HG03342 (cell line): ENCODE results near the gene KCNJ2.

ENCODE experiments used
- ATAC-seq: cut with Tn5 transposase; IDR thresholded peaks from one replicate; pipeline ENCODE4 v1.9.1; 2021; ENCODE audit warnings: mild to moderate bottlenecking, moderate library complexity; ENCODE audit not compliant: unreplicated experiment

Gene KCNJ2

DNA sequence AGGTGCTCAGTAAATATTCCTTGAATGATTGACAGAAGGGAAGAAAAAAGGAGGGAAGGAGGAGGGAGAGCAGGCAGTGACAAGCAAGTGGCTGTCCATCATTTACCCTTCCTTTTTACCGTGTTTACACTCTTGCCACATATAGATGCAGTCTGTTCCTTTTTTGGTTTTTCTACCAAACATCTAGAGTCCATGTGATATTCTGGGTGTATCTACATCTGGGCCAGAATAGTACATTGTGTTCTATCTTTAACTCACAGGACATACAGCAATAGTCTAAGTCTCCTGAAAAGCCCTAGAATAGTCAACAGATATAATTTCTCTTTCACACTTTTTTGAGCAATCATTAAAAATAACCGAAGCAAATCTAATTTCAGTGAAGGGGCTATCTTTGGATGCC lies 33.5 kb downstream of the KCNJ2 start:
- no peak for ATAC-seq

DNA sequence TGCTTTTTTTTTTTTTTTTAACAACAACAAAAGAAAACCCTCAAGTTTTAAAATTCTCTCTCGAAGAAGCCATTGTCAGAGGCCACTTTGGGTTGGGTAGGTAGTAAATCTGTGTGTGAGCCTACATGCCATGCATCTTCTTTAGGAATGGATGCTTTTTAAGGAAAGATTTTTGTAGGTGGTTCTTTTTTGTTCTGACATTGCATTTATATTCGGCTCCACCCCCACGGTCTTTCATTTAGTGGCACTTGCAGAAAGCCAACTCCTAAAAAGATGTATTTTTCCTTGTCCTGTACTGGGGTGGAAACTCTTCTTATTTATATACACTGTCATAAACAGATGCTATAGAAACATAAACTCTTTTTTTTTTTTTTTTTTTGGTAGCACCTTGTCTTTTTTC lies 35.1 kb downstream of the KCNJ2 start:
- no peak for ATAC-seq

DNA sequence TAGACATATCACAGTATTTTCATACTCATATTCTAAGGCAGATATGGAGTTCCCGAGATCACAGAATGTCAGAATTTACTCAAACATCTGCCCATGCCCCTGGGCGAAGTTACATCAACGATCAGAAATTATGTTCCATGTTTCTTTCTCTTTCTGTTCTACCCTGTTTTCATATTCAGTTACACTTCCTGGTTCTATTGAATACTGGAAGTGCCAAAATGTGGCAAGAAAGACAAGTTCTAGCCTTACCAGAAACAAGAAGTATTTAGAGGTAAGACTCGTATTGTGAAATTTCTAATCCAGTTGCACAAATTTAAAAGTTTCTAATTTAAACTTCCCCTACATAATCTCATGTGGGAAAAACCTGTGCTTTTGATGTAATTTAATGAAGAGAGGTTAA lies 36.1 kb downstream of the KCNJ2 start:
- no peak for ATAC-seq

DNA sequence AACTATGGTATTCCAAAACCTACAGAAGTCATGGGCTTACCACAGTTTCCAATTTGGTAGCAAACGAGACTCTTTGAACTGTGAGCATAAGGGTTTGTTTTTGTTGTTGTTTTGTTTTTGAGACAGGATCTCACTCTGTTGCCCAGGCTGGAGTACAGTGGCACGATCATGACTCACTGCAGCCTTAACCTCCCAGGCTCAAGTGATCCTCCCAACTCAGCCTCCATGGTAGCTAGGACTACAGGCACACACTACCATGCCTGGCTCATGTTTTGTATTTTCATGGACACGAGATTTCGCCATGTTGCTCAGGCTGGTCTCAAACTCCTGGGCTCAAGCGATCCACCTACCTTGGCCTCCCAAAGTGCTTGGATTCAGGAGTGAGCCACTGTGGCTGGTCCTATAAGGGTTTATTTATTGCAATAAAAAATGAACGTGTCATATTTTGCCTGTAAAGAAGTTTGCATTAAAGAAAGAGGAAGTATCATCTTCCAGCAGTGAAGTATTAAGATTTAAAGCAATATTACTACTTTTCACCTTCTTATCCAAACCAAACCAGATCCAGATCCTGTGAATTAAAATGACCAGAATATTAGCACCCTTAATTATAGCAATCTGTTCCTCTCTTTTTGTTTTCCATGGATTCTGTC lies 37.2 kb downstream of the KCNJ2 start:
- no peak for ATAC-seq

DNA sequence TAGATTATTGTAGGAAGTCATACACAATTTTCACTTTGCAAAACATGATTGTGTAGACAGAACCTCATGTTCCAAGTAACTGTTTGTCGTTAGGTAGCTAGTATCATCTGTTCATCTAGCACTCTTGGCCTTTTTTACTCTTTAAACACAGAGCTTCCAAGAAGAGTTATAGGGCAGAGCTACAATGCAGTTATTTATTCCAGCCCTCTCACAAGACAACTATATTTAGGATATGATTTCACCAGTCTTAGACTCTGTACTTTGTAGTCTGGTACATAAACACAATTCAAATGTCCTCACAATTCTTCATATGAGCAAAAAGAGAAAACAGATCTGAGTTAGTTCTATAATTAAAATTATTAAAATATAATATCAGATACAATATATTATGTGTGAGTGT lies 37.9 kb downstream of the KCNJ2 start:
- no peak for ATAC-seq

DNA sequence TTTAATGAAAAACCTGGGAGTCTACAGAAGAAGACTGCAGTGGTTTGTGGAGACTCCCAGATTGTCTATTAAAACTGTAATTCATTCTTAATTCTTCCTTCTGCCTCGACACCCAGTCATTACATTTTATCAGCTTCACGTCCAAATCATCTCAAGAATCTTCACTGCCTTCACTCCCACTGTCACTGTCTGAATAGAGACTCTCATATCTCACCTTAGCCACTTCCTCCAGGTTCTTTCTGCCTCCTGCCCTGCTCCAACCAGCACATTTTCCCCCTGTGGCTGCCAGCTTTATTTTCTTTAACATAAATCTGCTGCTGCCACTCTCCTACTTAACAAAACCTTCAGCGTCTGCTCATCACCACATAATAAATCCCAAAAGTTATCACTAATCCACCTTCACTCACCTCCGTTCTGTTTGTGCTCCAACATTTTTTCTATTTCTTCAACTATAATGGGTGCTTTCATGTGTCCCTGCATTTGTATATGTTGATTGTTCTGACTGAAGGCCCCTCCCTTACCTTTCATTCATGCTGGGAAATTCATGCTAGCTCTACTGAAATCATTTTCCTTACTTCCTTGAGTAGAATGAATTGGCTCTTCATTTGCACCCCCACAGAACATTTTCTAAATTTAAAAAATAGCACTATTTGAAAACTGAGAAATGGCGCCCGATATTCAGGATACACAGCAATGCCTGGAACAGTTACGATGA lies 38.9 kb downstream of the KCNJ2 start:
- no peak for ATAC-seq

DNA sequence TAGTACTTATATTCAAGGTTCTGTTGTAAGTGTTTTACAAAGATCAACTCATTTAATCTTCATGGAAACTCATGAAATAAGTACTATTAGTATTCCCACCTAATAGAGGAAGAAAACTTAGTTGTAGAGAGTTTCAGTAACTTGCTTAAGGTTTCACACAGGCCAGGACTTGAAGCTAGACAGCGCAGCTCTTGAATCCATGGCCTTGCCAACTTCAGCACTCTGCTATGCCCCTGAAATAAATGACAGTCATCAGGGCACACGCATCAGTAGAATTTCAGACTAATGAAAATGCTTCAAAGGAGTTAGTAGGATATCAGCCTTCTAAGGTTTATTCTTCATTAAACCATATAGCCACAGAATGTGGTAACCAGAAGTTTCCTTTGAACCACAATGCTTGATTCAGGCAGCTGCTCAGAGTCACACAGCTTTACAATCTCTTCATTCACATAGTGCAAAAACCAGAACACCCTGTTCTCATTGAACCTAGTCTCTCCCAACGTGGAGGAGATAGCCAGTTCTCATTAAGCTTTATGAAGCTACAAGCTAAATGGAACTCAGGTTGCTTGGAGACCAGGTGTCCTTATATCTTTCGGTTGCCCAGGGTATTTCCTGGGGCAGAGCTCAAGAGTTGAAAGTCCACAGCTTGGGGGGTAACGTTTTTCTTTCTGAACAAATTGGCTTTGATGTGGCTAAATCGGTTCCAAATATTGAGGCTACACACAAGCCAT lies 39.7 kb downstream of the KCNJ2 start:
- ATAC-seq = no peak

DNA sequence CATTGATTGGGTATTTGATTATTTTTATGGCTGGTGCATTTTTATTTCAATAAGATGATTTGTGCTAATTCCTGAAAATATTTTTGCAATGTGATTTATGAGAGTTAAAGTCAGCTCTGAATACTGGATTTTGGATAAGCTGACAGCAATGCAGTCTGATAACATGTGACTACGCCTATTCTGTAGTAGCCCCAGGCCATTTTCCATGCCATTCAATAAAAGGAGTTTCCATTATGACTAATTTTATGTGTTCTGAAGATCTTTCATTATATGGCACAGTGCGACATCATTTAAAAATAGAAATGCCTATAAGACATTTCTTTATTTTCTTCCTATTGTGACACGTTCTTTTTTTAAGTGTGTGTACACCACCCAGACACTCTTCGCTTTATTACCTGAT lies 46.3 kb downstream of the KCNJ2 start:
- no peak for ATAC-seq

DNA sequence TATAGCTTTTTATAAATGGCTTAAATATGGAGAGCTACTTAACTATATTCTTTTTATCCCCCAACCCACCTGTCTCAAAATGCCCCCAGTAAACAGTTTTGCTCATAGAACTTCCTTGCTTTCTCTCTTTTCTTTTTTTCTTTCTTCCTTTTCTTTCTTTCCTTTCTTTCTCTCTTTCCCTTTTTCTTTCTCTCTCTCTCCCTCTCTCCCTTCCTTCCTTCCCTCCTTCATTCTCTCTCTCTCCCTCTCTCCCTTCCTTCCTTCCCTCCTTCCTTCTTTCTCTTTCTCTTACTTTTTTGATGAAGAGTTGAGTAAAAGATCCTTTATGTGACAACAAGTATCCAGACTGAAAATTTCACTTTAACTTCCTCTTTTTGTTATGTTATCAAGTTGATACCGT lies 48.2 kb downstream of the KCNJ2 start:
- no peak for ATAC-seq

DNA sequence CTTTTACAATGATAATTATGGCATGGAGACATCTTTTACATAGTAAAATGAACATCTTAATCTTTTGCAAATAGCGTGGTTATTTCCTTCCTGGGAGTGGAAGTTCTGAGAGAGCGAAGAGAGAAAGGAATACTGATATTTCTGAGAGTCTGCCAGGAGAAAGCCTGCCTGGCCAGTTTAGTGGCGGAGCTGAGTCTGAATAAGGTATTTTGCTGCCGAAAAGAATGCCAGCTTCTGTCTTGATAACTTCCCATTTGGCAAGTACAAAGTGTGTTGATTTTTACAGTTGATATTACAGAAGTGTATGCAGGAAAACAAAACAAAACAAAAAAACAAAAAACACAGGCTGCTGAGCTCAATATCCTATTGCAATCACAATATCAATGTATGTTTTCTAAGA lies 55.9 kb downstream of the KCNJ2 start:
- ATAC-seq = no peak
